ENCODE data around the gene PPM1H. TPM values are rescaled to one million over a fixed set of nuclear protein-coding genes. Genes with fewer than 3 reads are reported as not detected.

Gene PPM1H
- total RNA-seq, 1 donor from 2014 or later, result 4.0 TPM

DNA sequence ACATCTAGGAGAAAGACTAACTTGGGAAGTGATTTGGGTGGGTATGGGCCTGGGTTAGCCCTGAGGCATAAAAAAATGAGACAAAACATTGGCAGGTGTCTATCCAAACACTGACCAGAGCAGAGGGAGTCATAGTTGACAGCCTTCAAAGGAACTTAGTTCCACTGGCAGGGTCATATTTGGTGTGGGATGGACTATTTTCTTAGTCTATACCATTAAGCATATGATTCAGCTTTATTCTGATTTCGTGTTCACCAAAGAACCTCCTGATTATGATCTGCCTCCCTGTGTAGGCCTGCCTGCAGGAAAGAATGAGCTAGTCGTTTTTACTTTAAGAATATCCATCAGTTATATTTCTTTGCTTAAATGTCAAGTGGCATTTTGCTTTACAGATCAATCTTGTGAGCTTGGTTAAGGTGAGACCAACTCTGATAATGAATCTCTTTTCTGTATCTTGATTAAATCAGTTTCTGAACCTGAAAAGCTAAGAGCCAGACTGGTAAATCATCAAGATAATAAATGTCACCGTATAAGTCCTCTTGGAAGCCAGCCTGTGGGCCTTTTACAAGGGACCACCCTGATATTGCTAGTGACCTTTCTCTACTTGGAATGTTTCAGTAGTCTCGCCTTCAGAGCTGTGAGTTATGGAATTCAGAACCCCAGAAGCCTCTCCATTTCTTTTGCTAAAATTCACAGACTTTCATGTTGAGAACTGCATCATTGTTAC is 285.4 kb downstream of the PPM1H start:
- intact Hi-C loops (cut with DNase I), result no loop called here
- DNase-seq (ENCODE audit: low spot score), result no peak

DNA sequence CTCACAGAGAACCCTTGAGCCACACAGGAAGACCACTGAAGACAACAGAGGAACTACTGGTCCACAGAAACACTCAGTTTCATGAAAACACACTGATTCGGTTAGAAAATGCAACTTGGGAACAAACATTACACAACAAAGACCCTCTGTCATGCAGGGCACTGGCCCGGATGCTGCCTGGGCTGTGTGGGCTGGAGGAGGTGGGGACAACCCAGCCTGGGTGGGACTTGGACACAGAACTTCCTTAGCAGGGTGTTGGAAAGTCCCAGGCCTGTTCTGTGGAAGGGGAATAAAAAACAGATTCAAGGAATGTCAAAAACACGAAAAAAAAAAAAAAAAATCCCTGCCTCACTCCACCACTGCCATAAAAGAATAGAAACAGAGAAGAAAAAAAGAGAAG is 287.4 kb downstream of the PPM1H start:
- intact Hi-C loops (cut with DNase I), result no loop called here

DNA sequence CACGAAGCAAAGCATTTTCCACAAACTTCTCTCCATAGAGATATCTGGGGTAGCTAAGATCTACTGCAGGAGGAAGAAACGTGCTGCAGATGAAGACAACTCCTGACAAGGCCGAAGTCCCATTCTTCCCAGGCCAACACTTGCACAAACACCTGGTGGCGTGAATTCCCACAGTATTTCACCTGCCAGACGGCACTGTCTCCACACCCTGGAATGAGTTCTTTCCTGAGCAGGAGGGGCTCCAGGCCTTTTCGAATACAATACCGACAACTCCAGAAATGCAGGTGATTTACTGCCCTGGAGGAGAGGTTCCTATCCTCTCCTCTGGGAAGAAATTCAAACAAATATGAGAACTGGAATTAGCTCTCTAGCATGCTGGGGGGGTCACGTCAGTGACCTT is 288.4 kb downstream of the PPM1H start:
- no peak for DNase-seq (ENCODE audit: low spot score)
- intact Hi-C loops (cut with DNase I), result no loop called here

More for the DNA sequence above, 287.4 kb downstream of the PPM1H start:
- DNase-seq (ENCODE audit: low spot score), result no peak

- DNase-seq (ENCODE audit: low spot score), result no peak
Measured at GRCh38 chr12:62643486-62643885, 291.5 kb downstream of the PPM1H start.

GRCh38 chr12:62642486-62642885 is 292.5 kb downstream of the PPM1H start:
- intact Hi-C loops (cut with DNase I), result no loop called here
- no peak for DNase-seq (ENCODE audit: low spot score)

More at GRCh38 chr12:62643486-62643885, 291.5 kb downstream of the PPM1H start:
- intact Hi-C loops (cut with DNase I), result no loop called here

DNA sequence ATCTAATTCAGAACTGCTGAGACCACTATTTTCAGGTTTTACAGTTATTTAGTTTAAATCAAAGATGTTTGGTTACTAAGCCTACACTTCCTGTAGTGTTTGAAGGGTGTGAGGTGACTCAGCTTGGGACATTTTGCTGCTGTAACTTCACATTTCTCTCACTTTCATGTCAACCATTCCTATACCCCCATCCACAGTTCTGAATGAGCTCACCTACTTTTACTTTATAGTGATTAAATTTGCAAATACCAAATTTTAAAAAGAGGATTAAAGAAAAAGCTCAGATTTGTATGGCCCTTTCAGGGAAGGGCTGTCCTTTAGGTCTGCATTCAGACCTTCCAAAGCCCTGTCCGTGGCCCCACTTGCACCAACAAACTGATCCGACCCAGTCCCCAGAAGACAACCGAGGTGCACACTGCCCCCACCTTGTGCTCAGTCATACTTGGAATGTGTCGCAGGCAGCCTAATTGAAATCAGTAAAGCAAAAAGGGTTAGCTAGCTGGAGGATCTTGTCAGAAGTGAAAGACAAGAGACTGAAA is 294.0 kb downstream of the PPM1H start:
- intact Hi-C loops (cut with DNase I), result no loop called here
- no peak for DNase-seq (ENCODE audit: low spot score)

- no peak for DNase-seq (ENCODE audit: low spot score)
- intact Hi-C loops (cut with DNase I), result no loop called here
Measured at GRCh38 chr12:62637679-62638078, 297.3 kb downstream of the PPM1H start.

DNA sequence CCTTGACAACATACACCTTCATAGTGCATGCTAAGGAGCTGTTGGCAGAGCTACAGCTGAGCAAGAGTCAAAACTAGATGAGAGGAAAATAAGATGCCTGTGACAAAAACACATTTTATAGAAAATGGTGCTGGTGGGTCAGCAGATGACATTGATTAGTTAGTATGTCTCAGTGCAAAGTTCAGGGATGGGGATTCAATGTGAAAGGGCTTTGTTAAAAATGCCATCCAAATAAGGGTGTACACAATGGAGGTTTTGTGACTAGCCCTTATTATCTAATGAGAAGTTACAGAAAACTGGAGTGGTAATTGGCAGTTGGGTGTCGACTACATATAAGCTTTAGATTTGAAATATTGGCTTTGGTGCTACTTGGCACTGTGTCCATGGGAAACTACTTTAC is 299.3 kb downstream of the PPM1H start:
- intact Hi-C loops (cut with DNase I), result no loop called here
- DNase-seq (ENCODE audit: low spot score), result no peak

DNA sequence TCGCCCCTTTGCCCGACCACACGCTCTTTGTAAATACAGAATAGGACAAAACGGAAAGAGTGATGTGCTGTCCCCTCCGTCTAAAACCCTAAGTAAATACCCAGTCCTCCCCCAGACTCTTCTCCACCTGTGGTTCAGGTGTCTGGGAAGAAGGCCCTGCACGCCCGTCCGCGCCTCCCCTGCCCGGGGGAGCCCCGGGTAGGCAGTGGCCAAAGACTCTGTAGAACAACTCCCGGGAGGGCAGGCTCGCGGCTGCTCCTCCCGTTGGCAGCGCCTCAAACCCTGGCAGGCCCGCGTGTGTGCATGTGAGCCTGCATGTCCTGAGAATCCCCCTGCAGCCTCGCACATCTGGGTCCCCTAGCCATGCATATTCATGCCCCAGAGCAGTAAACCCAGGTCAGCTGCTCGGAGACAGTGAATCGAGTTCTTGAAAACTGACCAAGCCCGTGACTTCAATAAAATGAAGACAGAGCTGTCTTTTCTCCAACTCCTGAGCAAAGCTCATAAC is 302.5 kb downstream of the PPM1H start:
- DNase-seq (ENCODE audit: low spot score), result peak; percentile 79
- intact Hi-C loops (cut with DNase I), result loop anchor here (2.0 kb wide), 1 partner anchor 30 kb away; no protein-coding TSS in a partner anchor

DNA sequence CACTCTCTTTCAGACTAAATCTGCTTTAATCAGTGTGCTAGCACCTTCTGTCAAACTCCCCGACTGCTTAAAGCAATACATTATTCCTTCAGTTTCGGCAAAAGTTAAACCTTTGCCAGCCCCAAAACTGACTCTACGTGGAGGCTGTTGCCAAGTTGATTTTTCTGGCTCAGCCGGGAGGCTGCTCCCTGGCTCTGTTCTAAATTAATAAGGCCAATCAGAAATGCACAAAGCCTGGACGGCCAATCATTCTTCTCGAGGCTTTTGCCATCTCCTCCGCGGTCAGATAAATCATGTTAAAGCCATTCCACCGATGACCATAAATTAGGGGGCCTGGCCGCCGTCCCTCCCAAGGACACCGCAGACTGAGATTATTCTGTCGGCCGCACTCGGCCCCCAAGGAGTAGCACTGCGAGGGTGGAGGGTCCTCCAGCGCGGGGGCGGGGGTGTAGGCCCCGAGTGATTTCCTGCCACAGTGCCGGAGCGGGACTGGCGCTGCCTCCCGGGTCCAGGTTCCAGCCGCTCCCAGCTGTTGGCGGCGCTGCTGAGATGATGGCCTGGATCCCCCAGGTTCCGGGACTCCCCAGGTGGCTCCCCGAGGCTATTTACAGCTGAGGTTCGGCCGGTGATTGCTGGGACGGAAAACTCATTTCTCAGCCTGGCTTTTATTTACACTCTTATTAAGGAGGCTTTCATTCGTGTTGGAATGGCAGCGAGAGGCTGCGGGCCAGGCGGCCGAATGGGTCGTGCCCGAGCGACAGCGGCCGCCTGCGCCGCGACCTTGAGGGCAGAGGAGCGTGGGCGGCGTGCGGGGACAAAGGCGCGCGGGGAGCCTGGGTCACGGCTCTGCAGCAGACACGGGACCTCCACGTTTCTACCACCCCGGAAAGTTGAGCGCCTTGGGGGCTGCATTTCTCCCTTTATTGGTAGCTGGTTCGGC is 303.2 kb downstream of the PPM1H start:
- intact Hi-C loops (cut with DNase I), result loop anchor here (2.0 kb wide), 1 partner anchor 29 kb away; no protein-coding TSS in a partner anchor
- peak; percentile 88 for DNase-seq (ENCODE audit: low spot score)

DNA sequence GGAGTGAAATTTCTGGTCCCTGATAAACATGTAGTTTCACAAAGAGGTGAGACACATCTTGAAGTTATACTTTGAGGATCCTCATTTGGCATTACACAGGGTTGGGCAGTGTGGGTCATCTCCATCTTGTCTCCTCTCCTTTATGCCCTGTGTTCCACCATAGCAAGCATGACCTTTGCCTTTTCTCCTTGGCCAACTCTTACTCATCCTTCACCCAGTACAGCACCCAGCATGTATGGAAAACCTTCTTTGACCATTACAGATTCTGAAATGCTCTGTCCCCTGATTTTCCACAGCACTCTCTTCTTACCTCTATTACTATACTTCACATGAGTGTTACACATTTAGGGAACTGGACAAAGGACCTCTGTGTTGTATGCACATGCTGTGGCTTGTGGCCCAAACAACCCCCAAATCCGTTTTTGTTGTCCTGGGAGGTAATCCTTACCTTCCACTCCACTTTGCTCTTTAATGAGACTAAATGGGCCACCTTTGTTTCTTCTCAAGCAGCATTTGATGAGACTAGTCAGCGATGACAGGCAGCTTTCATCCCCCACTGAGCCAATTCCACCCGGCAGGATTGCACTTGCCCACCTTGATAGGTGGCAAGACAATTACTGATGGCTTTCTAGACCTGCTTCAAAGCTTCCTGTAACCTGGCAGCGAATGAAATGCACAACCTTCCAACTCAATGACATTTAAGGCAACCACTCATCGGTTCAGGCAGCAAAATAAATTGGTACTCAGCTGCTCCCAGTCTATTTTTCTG is 304.8 kb downstream of the PPM1H start:
- intact Hi-C loops (cut with DNase I), result no loop called here
- DNase-seq (ENCODE audit: low spot score), result no peak

GRCh38 chr12:62629413-62629812 is 305.5 kb downstream of the PPM1H start:
- intact Hi-C loops (cut with DNase I), result no loop called here
- no peak for DNase-seq (ENCODE audit: low spot score)

- DNase-seq (ENCODE audit: low spot score), result no peak
- intact Hi-C loops (cut with DNase I), result no loop called here
Measured at GRCh38 chr12:62627181-62627580, 307.8 kb downstream of the PPM1H start.

DNA sequence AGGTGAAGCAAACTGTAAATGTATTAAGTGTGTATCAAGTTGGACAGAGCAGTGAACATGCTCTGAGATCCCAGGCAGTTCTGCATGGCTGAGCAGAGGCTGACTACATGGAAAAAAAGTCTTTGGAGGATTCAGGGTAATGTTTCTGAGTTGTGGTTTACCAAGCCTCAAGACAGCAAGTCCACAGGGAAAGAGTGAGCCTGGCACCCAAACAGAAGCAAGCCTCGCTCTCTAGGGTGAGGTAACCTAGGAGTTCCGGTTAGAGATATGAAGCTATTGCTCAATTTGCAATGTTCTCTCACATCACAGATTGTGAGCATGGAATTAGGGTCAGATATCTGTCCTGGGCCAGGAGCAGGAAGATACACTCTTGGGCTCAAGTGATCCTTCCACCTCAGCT is 309.7 kb downstream of the PPM1H start:
- DNase-seq (ENCODE audit: low spot score), result no peak
- intact Hi-C loops (cut with DNase I), result no loop called here

GRCh38 chr12:62622177-62622576 is 312.8 kb downstream of the PPM1H start:
- DNase-seq (ENCODE audit: low spot score), result no peak
- intact Hi-C loops (cut with DNase I), result no loop called here

- DNase-seq (ENCODE audit: low spot score), result no peak
- intact Hi-C loops (cut with DNase I), result no loop called here
Measured at GRCh38 chr12:62621101-62621638, 313.8 kb downstream of the PPM1H start.

GRCh38 chr12:62618930-62619329 is 316.0 kb downstream of the PPM1H start:
- no peak for DNase-seq (ENCODE audit: low spot score)
- intact Hi-C loops (cut with DNase I), result no loop called here

DNA sequence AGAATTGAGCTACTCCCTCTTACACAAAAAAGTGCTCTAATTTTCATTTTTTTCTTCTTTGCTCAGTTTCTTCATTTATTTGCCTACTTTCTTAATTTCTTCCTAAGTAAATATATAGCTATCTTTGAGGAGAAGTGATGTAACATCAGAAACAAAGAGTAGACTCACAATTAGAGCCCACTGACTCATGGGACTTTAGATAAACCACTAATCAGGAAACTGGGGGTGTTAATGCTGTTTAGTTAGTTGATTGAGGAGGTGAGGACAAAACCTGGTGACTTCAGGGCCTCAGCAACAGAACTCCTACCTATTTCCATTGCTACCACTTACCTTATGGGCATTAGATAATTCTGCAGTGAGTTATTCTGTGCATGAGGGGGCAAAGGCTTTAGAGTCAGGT is 316.6 kb downstream of the PPM1H start:
- DNase-seq (ENCODE audit: low spot score), result no peak
- intact Hi-C loops (cut with DNase I), result no loop called here

GRCh38 chr12:62613081-62613480 is 321.9 kb downstream of the PPM1H start:
- intact Hi-C loops (cut with DNase I), result no loop called here
- no peak for DNase-seq (ENCODE audit: low spot score)

Data from cardiac septum (tissue), 1 donor.